ENCODE results near the gene SPSB4.
"Not testable (repeated sequence)": the region's sequence is repeated elsewhere in the genome, so short reads cannot be mapped to it uniquely, and the experiment has no call there.

SPSB4 gene

GRCh38 chr3:141050576-141051442, at the start of gene SPSB4:
TSS of gene SPSB4 (plus strand) at chr3:141051347. CDS start at chr3:141066105, 14,758 bp downstream.
- DNase-seq (ENCODE audit: low read depth): no peak

- DNase-seq (ENCODE audit: low read depth): no peak
These were observed 44.8 kb upstream of the SPSB4 start for GRCh38 chr3:141006344-141006743.

- no peak for DNase-seq (ENCODE audit: low read depth)
These were observed 41.7 kb upstream of the SPSB4 start for GRCh38 chr3:141009496-141009895.

- DNase-seq (ENCODE audit: low read depth): no peak
These were observed 39.7 kb upstream of the SPSB4 start for GRCh38 chr3:141011232-141011996.

GRCh38 chr3:141011997-141012262, 39.2 kb upstream of the SPSB4 start:
- DNase-seq (ENCODE audit: low read depth): no peak

GRCh38 chr3:141012571-141012970, 38.6 kb upstream of the SPSB4 start:
- DNase-seq (ENCODE audit: low read depth): no peak

- DNase-seq (ENCODE audit: low read depth): no peak
These were observed 35.7 kb upstream of the SPSB4 start for GRCh38 chr3:141015481-141015880.

- DNase-seq (ENCODE audit: low read depth): not testable (repeated sequence)
These were observed 33.5 kb upstream of the SPSB4 start for GRCh38 chr3:141017366-141018322.

GRCh38 chr3:141019244-141019643, 31.9 kb upstream of the SPSB4 start:
- no peak for DNase-seq (ENCODE audit: low read depth)

GRCh38 chr3:141020143-141020830, 30.9 kb upstream of the SPSB4 start:
- no peak for DNase-seq (ENCODE audit: low read depth)

- DNase-seq (ENCODE audit: low read depth): no peak
These were observed 29.9 kb upstream of the SPSB4 start for GRCh38 chr3:141021261-141021660.

- DNase-seq (ENCODE audit: low read depth): no peak
These were observed 20.9 kb upstream of the SPSB4 start for GRCh38 chr3:141030296-141030695.

GRCh38 chr3:141039589-141039988, 11.6 kb upstream of the SPSB4 start:
- no peak for DNase-seq (ENCODE audit: low read depth)

- DNase-seq (ENCODE audit: low read depth): no peak
These were observed 6.2 kb upstream of the SPSB4 start for GRCh38 chr3:141044695-141045641.

GRCh38 chr3:141045849-141046248, 5.3 kb upstream of the SPSB4 start:
- no peak for DNase-seq (ENCODE audit: low read depth)

GRCh38 chr3:141047168-141047567, 4.0 kb upstream of the SPSB4 start:
- no peak for DNase-seq (ENCODE audit: low read depth)

- no peak for DNase-seq (ENCODE audit: low read depth)
These were observed 1.5 kb upstream of the SPSB4 start for GRCh38 chr3:141049681-141050080.

- DNase-seq (ENCODE audit: low read depth): no peak
These were observed 475 bp downstream of the SPSB4 start for GRCh38 chr3:141051443-141052200.

- no peak for DNase-seq (ENCODE audit: low read depth)
These were observed 1.3 kb downstream of the SPSB4 start for GRCh38 chr3:141052201-141053069.

Data from CMK (cell line).